Osteocyte (in vitro differentiated cells): ENCODE results near the gene ATP2C1. TPM values are rescaled to one million over a fixed set of nuclear protein-coding genes. Genes with fewer than 3 reads are reported as not detected.

Experiments
- DNase-seq: peaks from one replicate; pipeline ENCODE4 v3.0.0; 2021; ENCODE audit warnings: mixed read lengths; ENCODE audit not compliant: unreplicated experiment; ENCODE audit errors: extremely low spot score
- H3K27ac Mint-ChIP-seq: one replicate; pipeline ENCODE4 v1.8.0; 2021; ENCODE audit warnings: mild to moderate bottlenecking, mixed read lengths; ENCODE audit not compliant: unreplicated experiment
- H3K27me3 Mint-ChIP-seq: one replicate; pipeline ENCODE4 v1.8.0; 2021; ENCODE audit warnings: mixed read lengths; ENCODE audit not compliant: unreplicated experiment
- H3K36me3 Mint-ChIP-seq: one replicate; pipeline ENCODE4 v1.8.0; 2021; ENCODE audit warnings: mixed read lengths; ENCODE audit not compliant: unreplicated experiment
- H3K4me1 Mint-ChIP-seq: one replicate; pipeline ENCODE4 v1.8.0; 2021; ENCODE audit warnings: mixed read lengths; ENCODE audit not compliant: unreplicated experiment
- H3K4me3 Mint-ChIP-seq: one replicate; pipeline ENCODE4 v1.8.0; 2021; ENCODE audit warnings: mild to moderate bottlenecking, moderate library complexity, mixed read lengths; ENCODE audit not compliant: unreplicated experiment
- H3K9me3 Mint-ChIP-seq: one replicate; pipeline ENCODE4 v1.8.0; 2021; ENCODE audit warnings: mixed read lengths; ENCODE audit not compliant: unreplicated experiment
- total RNA-seq: library from RNA; stranded (reverse); gene quantifications from 2 replicates; pipeline ENCODE4 v1.2.1, GENCODE V29; 2021
- TF ChIP-seq, protein P1 (sequence below): fragments of 200-600 bp; sonication (generic); IDR thresholded peaks from 2 replicates; pipeline ENCODE4 v1.5.0; 2021; ENCODE audit warnings: antibody characterized with exemption, mild to moderate bottlenecking, moderate library complexity

ATP2C1 gene
- total RNA-seq, 1 donor from 2014 or later, result 68.3 TPM

DNA sequence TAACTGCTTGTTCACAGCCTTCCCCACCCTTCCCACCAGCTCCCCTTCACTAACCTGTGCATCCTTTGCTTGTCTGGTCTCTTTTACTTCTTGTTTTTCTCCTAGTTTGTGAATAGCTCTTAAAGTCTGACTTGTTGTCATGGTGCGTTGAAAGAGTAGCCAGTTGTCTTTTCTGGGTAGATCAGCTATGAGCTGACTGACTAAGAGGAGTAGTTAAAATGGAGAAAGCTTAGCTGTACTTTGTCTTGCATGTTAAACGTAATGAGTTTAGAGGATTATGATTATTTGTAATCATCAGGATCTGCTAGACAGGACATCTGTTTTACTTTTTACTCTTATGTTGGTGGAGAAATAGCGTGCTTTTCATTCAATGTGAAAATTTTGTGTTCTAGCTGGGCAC, 35.9 kb downstream of the ATP2C1 start:
- peaks cover 45% of the 10 kb centered on the region for H3K4me1 Mint-ChIP-seq
- no peak for DNase-seq
- H3K4me3 Mint-ChIP-seq, result no peak overlapping the region
- peaks cover 4% of the 10 kb centered on the region for H3K9me3 Mint-ChIP-seq
- peaks cover 19% of the 10 kb centered on the region for H3K36me3 Mint-ChIP-seq
- no peaks in the 10 kb centered on the region for H3K27me3 Mint-ChIP-seq
- TF ChIP-seq, protein P1, sequence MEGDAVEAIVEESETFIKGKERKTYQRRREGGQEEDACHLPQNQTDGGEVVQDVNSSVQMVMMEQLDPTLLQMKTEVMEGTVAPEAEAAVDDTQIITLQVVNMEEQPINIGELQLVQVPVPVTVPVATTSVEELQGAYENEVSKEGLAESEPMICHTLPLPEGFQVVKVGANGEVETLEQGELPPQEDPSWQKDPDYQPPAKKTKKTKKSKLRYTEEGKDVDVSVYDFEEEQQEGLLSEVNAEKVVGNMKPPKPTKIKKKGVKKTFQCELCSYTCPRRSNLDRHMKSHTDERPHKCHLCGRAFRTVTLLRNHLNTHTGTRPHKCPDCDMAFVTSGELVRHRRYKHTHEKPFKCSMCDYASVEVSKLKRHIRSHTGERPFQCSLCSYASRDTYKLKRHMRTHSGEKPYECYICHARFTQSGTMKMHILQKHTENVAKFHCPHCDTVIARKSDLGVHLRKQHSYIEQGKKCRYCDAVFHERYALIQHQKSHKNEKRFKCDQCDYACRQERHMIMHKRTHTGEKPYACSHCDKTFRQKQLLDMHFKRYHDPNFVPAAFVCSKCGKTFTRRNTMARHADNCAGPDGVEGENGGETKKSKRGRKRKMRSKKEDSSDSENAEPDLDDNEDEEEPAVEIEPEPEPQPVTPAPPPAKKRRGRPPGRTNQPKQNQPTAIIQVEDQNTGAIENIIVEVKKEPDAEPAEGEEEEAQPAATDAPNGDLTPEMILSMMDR, result no peak
- H3K27ac Mint-ChIP-seq, result no peak overlapping the region

GRCh38 chr3:130932979-130933378, 39.1 kb downstream of the ATP2C1 start:
- no peak for DNase-seq
- Mint-ChIP-seq H3K36me3 (peaks cover 18% of the 10 kb centered on the region), H3K4me3 (no peak overlapping the region), H3K27me3 (no peaks in the 10 kb centered on the region), H3K9me3 (no peaks in the 10 kb centered on the region), H3K4me1 (peaks cover 17% of the 10 kb centered on the region), H3K27ac (no peak overlapping the region)
- TF ChIP-seq, protein P1, result no peak

DNA sequence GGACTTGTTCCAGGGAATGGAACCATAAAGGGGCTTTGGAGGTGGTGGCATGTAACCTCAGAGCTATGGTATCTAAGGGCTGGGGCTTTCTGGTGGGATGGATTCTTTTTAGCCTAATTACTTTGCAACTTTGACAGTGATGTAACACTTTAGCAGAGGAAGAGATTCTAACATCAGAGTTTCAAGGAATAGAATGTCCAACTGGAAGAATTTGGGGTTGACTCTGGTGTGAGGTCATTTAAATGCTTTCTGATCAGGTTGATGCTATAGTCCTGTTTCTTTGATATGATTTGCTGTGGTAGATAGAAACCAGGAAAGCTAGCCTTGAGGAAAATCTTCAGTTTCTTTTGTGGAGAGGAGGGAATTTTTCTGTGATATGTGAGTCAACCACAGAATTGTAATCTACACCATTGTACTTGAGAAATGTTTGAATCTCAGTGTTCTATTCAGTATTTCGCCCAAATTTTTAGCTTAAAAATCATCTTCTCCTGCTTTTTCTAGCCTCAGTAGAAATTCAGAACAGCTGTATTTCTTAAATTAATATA, 40.0 kb downstream of the ATP2C1 start:
- Mint-ChIP-seq H3K4me1 (peaks cover 13% of the 10 kb centered on the region), H3K27ac (peak overlapping the region; percentile 66)
- no peak for DNase-seq

DNA sequence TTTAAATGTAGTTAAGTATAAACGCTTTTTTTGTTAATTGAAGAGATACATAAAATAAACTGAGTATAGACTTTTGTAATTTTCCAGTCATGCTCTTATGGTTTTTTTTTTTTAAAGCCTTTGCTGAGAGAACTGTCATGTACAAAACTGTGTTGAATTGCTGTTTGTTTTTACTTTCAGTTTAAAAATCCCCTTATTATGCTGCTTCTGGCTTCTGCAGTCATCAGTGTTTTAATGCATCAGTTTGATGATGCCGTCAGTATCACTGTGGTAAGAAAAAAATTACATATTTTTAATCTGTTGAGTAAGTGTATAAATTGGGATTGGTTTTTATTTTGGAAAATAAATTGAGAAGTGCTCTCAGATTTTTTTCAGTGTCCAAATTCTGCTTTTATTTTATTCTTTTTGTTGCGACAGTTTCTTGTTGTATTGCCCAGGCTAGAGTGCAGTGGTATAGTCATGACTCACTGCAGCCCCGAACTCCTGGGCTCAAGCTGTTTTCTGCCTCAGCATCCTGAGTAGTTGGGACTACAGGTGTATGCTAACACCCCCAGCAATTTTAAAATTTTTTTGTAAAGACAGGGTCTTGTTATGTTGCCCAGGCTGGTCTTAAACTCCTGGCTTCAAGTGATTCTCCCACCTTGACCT, 40.7 kb downstream of the ATP2C1 start:
- DNase-seq, result no peak
- Mint-ChIP-seq H3K9me3 (no peaks in the 10 kb centered on the region), H3K4me3 (no peak overlapping the region), H3K36me3 (peaks cover 18% of the 10 kb centered on the region), H3K27ac (peak overlapping the region; percentile 41), H3K27me3 (no peaks in the 10 kb centered on the region), H3K4me1 (peaks cover 13% of the 10 kb centered on the region)
- TF ChIP-seq, protein P1, result no peak

More for the DNA sequence above, 40.0 kb downstream of the ATP2C1 start:
- Mint-ChIP-seq H3K36me3 (peaks cover 18% of the 10 kb centered on the region), H3K9me3 (no peaks in the 10 kb centered on the region), H3K27me3 (no peaks in the 10 kb centered on the region), H3K4me3 (peak overlapping the region; percentile 33)
- TF ChIP-seq, protein P1, result no peak

DNA sequence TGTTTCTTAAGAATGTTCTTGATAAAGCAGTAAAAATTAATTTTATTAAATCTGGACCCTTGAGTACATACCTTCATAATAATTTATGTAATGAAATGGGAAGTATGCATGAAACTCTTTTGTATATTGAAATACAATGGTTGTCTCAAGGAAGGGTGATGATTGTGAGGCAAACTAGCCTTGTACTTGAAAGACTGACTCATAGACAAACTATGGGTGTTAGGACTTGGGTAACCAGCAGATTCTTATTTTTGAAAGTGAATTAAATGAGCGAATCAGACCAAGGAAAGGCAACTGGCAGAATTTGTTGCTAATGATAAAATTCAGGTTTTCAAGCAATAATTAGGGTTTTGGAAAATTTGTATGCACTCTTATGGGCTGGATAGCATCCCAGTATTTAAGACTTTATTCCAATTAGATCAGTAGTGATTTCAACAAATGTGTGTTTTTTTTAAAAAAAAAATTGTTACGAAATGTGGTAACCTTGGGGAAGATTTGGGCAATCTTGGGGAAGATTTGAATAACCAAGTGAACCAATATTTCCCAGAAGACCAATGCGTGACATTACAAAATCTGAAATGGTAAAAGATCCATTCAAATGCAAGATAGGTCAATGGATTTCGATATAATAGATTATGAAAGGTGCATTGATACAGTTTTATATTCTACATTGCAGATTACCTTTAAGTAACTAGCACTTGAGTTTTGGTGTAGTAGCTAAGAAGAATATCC, 42.0 kb downstream of the ATP2C1 start:
- Mint-ChIP-seq H3K4me1 (peaks cover 11% of the 10 kb centered on the region), H3K9me3 (no peaks in the 10 kb centered on the region), H3K36me3 (peaks cover 16% of the 10 kb centered on the region), H3K27ac (no peak overlapping the region), H3K4me3 (no peak overlapping the region), H3K27me3 (no peaks in the 10 kb centered on the region)
- TF ChIP-seq, protein P1, result no peak
- DNase-seq, result no peak
